Measurements from ENCODE around the gene GPHN. TPM values are rescaled to one million over a fixed set of nuclear protein-coding genes. Genes with fewer than 3 reads are reported as not detected.

Gene GPHN
- total and polyA plus RNA-seq, 2 of the 8 experiments (the other 6 are each of a cell fraction or from before 2014, with no cell fraction given): 6.0 to 16.0 TPM

- TF ChIP-seq, protein P1, sequence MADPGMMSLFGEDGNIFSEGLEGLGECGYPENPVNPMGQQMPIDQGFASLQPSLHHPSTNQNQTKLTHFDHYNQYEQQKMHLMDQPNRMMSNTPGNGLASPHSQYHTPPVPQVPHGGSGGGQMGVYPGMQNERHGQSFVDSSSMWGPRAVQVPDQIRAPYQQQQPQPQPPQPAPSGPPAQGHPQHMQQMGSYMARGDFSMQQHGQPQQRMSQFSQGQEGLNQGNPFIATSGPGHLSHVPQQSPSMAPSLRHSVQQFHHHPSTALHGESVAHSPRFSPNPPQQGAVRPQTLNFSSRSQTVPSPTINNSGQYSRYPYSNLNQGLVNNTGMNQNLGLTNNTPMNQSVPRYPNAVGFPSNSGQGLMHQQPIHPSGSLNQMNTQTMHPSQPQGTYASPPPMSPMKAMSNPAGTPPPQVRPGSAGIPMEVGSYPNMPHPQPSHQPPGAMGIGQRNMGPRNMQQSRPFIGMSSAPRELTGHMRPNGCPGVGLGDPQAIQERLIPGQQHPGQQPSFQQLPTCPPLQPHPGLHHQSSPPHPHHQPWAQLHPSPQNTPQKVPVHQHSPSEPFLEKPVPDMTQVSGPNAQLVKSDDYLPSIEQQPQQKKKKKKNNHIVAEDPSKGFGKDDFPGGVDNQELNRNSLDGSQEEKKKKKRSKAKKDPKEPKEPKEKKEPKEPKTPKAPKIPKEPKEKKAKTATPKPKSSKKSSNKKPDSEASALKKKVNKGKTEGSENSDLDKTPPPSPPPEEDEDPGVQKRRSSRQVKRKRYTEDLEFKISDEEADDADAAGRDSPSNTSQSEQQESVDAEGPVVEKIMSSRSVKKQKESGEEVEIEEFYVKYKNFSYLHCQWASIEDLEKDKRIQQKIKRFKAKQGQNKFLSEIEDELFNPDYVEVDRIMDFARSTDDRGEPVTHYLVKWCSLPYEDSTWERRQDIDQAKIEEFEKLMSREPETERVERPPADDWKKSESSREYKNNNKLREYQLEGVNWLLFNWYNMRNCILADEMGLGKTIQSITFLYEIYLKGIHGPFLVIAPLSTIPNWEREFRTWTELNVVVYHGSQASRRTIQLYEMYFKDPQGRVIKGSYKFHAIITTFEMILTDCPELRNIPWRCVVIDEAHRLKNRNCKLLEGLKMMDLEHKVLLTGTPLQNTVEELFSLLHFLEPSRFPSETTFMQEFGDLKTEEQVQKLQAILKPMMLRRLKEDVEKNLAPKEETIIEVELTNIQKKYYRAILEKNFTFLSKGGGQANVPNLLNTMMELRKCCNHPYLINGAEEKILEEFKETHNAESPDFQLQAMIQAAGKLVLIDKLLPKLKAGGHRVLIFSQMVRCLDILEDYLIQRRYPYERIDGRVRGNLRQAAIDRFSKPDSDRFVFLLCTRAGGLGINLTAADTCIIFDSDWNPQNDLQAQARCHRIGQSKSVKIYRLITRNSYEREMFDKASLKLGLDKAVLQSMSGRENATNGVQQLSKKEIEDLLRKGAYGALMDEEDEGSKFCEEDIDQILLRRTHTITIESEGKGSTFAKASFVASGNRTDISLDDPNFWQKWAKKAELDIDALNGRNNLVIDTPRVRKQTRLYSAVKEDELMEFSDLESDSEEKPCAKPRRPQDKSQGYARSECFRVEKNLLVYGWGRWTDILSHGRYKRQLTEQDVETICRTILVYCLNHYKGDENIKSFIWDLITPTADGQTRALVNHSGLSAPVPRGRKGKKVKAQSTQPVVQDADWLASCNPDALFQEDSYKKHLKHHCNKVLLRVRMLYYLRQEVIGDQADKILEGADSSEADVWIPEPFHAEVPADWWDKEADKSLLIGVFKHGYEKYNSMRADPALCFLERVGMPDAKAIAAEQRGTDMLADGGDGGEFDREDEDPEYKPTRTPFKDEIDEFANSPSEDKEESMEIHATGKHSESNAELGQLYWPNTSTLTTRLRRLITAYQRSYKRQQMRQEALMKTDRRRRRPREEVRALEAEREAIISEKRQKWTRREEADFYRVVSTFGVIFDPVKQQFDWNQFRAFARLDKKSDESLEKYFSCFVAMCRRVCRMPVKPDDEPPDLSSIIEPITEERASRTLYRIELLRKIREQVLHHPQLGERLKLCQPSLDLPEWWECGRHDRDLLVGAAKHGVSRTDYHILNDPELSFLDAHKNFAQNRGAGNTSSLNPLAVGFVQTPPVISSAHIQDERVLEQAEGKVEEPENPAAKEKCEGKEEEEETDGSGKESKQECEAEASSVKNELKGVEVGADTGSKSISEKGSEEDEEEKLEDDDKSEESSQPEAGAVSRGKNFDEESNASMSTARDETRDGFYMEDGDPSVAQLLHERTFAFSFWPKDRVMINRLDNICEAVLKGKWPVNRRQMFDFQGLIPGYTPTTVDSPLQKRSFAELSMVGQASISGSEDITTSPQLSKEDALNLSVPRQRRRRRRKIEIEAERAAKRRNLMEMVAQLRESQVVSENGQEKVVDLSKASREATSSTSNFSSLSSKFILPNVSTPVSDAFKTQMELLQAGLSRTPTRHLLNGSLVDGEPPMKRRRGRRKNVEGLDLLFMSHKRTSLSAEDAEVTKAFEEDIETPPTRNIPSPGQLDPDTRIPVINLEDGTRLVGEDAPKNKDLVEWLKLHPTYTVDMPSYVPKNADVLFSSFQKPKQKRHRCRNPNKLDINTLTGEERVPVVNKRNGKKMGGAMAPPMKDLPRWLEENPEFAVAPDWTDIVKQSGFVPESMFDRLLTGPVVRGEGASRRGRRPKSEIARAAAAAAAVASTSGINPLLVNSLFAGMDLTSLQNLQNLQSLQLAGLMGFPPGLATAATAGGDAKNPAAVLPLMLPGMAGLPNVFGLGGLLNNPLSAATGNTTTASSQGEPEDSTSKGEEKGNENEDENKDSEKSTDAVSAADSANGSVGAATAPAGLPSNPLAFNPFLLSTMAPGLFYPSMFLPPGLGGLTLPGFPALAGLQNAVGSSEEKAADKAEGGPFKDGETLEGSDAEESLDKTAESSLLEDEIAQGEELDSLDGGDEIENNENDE (IDR thresholded peaks at IDR 0.05; ENCODE audit: insufficient replicate concordance, low read length): no peak
- TF ChIP-seq RAD21 (IDR thresholded peaks at IDR 0.05 in 1 of 2, conservative IDR thresholded peaks at IDR 0.05 in 1 of 2; ENCODE audit: low read depth in 2 of 2, low read length in 2 of 2) (peak; percentile 74 to 75), CTCF (IDR thresholded peaks at IDR 0.05; ENCODE audit: control extremely low read depth in 1 of 3, insufficient read depth in 1 of 3, low read depth in 1 of 3, low read length in 3 of 3) (peak in 2 of 3 experiments; percentile 45 to 71; a peak in 3 of 4 replicates), YY1 (IDR thresholded peaks at IDR 0.05; ENCODE audit: low read depth, low read length) (peak; percentile 67)
Measured at GRCh38 chr14:66610154-66610563, 102.2 kb downstream of the GPHN start (continued).

All from H1 (cell line).